CD4-positive, alpha-beta T cell treated with Interleukin-10 for 1 hour (primary cell): Measurements from ENCODE around the gene DNMT1.
"Not testable (repeated sequence)": the region's sequence is repeated elsewhere in the genome, so short reads cannot be mapped to it uniquely, and the experiment has no call there.

Experiments
- DNase-seq: peaks from one replicate; pipeline ENCODE4 v3.0.0-alpha.2; 2020

DNMT1 gene

DNA sequence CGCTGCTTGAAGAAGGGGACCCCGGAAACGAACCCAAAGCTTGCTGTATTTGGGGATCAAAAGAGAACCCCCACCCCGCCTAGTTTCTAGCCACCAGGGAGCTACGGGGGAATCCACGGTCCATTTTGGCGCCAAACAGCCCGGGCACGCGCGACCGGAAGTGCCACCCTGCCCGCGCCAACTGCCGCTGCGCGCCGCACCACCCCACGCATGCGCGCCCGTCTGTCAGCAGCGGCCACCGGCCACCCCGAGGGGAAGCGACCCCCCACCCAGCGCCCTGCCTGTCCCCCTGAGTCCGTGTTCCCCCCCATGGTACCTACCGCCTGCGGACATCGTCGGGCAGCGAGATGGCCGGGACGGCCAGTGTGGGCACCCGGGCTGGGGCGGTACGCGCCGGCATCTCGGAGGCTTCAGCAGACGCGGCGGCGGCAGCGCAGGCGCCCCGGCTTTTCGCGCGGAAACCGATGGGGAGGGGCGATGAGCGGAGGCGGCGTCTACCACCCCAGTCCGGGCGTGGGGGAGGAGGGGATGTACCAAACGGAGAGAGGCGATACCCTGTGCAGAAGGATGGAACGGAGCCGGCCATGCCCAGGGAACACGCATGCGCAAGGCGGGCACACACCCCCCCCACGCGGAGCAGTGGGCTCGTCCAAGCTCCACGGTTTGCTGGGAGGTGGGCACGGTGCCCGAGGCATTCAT lies at the start of gene DNMT1:
DNMT1 (minus strand) TSS at position 454 of the 699 bp plus-strand sequence; CDS start at position 400, 54 bp downstream.
- peak; percentile 98 for DNase-seq

DNA sequence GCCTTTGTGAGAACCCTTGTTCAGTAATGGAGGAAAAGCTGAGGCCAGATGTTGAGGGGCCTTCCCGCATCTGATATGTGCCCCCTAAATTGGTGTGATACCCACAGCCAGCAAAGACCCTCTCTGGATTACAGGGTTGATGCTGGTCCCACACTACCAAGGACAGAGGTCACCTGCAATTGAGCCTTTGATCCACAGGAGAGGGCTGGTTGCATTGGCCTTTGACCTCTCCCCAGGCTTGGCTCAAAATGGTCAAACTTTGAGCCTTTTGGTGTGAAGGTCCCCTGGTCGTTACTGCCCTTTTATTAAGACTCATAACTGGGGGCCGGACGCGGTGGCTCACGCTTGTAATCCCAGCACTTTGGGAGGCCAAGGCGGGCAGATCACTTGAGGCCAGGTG lies 48.9 kb upstream of the DNMT1 start:
- no peak for DNase-seq

DNA sequence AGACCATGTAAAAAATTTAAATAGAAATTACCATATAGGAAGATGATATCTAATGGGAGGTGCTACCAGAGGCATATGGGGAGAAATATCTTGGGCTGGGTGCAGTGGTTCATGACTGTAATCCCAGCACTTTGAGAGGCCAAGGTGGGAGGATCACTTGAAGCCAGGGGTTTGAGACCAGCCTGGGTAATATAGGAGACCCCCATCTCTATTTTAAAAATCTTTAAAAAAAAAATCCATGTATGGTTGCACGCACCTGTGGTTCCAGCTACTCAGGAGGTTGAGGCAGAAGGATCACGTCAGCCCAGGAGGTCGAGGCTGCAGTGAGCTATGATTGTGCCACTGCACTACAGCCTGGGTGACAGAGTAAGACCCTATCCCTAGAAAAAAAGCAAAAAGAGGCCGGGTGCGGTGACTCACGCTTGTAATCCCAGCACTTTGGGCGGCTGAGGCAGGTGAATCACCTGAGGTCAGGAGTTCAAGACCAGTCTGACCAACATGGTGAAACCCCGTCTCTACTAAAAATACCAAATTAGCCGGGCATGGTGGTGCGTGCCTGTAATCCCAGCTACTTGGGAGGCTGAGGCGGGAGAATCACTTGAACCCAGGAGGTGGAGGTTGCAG lies 47.2 kb upstream of the DNMT1 start:
- not testable (repeated sequence) for DNase-seq

DNA sequence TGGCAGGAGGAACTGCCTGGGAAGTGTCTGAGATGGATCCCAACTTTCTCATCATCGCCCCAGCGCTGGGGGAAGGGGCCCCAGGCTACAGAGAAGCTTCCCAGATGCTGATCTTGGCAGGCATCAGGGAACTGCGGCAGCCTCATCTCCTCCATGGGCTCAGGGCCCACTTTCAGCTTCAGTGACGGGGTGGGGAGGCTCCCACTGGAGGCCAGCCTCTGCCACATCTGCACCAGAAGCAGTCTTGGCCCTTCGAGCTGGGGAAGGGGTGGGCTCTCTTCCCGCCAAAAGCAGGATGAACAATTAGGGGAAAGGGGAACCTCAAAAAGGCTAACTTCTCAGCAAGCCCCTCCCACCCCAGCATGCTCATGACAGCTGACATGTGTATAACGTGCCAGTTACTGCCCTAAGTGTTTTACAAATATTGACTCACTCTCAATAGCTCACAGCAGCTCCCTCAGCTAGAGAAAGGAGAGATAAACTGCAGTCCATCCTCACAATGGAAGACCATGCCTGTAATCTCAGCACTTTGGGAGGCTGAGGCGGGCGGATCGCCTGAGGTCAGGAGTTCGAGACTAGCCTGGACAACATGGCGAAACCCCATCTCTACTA lies 43.5 kb upstream of the DNMT1 start:
- DNase-seq = no peak

DNA sequence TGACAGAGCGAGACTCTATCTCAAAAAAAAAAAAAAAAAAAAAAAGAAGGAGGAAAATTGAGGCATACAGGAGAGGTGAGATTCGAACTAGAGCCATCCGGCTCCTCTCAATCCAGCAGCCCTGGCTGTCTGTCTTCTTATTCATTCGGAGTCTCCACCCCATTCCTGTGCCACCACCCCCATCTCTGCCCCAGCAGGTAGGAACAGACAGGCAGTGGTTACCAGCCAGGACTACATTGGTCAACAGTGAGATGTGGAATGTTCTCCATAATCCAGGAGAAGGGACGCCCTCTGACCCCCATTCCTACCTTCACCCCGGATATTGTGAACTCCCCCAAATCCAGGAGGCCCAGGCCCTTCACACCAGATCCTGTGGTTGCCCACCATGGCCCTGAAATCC lies 42.9 kb upstream of the DNMT1 start:
- DNase-seq = no peak

DNA sequence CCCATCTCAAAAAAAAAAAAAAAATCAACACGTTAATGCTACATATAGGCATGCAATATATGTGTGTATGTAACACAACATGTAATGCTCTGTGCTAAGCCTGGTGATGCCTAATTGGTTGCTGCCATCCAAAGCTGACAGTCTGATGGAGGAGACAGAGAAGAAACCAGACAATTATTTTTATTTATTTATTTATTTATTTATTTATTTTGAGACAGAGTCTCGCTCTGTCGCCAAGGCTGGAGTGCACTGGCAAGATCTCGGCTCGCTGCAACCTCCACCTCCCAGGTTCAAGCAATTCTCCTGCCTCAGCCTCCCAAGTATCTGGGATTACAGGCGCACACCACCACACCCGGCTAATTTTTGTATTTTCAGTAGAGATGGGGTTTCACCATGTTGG lies 40.7 kb upstream of the DNMT1 start:
- not testable (repeated sequence) for DNase-seq

DNA sequence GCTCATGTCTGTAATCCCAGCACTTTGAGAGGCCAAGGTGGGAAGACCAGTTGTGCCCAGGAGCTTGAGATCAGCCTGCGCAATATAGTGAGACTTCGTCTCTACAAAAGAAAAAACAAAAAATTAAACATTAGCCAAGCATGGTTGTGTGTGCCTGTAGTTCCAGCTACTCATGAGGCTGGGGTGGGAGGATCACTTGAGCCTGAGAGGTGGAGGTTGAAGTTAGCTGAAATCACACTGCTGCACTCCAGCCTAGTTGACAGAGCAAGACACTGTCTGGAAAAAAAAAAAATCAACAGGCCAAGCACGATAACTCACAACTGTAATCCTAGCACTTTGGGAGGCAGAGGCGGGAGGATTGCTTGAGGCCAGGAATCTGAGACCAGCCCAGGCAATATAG lies 40.2 kb upstream of the DNMT1 start:
- no peak for DNase-seq

DNA sequence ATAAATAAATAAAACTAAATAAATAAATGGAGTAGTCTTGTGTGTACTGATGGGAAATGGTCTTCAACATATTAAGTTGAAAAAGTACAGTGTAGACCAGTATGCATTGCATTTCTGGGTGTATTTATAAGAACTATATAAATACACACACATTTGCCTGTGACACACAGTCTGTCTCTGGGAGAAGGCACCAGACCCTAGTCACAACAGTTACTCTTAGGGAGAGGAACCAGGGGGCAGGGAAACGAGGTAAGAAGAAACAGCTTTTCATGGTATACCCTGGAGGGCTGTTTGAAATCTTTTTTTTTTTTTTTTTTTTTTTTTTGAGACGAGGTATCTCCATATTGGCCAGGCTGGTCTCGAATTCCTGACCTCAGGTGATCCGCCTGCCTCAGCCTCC lies 39.2 kb upstream of the DNMT1 start:
- no peak for DNase-seq

DNA sequence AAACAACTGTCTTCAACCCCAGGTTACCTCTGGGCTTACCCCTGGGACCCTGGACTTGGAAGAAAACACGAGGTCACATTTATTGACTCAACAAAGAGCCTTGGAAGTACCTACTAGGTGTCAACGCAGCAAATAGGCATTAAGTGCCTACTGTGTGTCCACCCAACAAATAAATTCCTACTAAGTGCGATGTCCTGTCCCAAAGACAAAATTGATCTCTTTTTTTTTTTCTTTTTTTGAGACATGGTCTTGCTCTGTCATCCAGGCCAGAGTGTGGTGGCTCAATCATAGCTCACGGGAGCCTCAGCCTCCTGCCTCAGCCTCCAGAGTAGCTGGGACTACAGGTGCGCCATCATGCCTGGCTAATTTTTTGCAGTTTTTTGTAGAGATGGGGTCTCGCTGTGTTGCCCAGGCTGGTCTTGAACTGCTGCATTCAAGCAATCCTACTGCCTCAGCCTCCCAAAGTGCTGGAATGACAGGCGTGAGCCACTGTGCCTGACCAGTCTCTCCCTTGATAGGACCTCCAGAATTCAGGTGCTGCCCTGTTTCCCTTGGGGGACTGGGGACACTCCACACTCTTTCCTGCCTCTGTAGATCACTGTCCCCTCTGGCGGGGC lies 37.0 kb upstream of the DNMT1 start:
- DNase-seq = no peak

DNA sequence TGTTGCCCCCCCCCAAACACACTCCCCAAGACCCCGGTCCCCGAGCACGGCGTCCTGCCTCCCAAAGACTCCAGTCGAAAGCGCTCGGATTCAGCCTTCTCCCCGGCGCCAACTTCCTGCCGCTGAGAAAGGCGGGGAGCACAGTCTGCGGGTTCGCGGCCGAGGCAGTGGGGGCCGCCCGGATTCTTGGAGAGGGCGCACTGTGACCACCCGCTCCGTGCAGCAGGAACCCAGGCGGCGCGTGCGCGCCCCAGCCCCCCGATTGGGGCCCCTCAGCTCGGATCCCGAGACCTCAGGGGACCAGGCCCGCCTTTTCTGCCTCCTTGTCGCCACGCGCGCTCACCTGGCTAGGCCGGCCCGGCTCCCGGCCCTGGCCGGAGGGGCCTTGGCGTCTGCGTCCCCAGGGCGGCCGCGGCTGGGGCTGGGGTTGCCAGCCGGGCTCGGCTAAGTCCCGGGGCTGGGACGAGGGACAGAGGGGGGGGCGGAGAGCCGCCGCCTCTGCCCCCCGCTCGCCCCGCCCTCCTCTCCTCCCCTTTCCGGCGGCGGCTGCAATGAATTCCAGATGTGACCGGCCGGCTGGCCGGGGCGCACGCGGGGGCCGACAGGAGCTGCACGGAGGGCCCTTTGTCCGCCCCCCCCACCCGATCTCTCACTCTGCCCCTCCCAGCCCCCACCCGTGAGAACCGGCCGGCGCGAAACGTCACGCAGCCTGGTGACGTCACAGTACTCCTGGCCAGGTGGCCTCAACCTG lies 36.3 kb upstream of the DNMT1 start, which contains the start of gene S1PR2:
S1PR2 (minus strand) TSS at position 471 of the 751 bp plus-strand sequence. CDS start 6,426 bp downstream, outside the sequence.
- DNase-seq = peak; percentile 87

DNA sequence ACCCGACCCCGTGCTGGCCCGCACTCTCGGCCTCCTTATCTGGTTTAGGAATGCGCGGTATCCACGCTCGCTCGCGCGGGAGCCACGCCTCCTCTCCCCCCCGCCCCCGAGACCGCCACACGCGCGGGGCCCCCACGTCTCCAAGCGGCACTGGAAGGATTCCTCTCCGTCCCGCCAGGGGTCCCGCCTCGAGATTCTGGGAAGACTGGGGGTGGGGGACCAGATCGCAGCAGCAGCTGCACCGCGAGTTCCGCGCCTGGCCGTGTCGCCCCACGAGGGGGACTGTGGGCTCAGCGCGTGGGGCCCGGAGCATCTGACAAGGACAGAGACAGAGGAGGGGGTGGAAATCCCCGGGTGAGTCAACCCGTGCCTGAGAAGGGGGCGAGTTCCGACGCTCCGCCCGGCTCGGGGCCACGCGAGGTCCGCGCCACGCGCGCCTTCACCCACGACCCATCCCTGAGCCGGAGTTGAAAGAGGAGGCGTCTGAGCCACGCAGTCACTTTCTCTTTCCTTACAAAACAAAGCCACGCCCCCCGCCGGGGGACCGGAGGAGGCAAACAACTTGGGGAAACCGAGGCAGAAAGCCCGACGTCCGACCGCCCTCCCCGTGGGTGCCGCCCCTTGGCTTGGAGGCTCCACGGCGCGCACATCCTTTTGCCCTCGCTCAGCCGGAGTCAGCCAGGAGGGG lies 35.6 kb upstream of the DNMT1 start:
- DNase-seq = peak; percentile 80

DNA sequence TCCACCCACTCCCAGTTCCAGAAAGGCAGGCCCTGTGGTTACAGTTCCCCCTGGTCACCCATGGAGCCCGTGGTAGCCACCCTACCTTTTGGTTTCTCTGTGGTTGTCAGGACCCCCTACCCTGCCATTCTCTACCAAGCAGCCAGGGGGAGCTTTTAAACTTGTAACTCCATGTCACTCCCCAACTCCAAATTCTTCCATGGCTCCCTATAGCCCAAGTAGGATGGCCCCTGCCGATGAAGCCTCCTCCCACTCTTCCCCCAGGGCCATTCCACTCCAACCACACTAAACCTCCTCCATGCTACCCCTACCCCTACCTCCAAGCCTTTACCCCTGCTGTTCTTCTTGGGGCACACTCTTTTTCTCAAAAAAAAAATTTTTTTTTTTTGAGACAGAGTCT lies 34.2 kb upstream of the DNMT1 start:
- DNase-seq = peak; percentile 73

DNA sequence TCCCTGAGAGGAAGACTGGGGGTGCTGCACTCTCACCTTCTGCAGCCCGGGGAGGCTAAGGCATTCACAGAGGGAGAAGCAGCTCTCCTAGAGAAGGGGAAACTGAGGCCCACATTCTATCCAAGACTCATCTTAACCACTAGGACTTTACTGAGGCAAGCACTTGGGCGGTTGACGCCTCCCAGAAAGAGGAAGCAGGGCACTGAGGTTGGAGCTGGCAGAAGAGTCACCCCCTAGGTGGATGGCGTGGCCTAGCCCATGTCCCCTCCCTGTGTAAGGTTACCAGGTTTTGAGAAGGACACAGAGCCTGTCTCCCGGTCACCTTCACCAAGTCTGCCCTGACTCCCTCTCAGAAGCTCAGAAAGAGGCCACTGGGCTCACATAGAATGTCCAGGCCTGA lies 33.6 kb upstream of the DNMT1 start:
- no peak for DNase-seq

DNA sequence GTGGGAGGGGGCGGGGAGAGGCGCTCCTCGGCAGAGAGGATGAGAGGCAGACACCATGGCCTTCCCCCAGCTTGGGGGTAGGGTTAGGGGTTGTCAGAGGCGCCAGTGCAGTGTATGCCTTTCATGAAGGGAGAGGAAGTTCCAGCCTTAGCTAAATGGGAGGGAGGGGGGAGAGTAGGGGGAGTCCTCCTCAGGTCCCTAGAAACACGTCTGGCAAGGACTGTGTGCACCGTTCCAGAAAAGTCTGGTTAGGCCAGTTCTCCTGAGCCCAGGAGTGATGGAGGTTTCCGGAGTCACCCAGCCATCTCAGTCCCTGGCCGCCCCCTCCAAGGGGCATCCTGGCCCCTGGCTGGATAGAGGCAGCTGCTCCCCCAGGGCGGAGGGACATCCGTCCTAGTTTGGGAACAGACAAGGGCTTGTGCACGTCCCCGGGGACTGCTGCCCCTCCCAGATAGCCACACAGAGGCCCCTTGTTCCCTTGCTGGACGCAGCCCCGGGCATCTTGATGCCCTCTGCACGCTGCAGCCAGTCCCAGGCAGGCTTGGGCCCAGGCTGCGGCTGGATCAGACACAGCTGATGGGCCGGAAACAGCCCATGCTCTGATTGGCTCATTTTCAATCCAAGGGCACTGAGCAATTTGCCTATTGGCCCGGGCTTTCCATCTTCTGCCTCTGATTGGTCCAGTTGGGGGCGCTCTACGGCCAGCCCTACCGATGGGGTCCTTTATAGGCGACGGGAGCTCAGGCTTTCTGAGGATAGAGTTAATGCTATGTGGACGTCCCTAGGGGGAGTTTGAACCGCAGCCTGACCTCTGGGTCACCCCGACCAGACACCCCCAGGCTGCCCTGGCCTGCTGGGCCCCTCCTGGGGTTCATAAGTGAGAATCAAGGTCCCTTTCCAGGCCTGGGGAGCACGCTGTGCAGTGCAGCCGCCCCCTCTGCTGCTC lies 32.5 kb upstream of the DNMT1 start:
- no peak for DNase-seq

DNA sequence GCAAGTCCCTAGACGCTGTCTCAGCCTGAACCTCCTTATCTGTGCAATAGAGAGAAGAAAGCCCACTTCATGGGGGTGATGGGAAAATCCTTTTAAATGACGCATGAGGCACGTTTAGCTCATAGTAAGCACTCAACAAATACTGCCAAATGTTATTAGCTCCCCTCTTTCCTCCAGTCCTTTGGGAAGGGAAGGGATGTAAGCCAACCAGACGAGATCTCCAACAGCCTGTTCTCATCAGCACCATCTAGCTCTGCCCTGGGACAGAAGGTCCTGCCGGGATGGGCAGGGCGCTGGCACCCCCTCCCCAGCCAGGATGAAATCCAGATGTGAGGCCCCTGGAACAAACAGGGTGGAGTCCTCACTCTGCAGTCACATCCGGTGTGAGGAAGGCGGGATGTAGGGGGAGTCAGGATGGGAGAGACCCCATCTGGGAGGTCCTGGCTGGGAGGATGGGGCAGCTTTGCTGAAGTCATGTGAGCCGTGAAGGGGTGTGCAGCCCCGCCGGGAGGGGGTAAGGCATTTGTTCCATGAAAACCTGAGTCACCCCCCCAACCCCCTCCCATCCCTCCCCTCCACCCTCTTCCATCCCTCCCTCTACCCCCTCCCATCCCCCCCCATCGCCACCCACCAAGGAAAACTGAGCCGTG lies 31.7 kb upstream of the DNMT1 start:
- DNase-seq = no peak

DNA sequence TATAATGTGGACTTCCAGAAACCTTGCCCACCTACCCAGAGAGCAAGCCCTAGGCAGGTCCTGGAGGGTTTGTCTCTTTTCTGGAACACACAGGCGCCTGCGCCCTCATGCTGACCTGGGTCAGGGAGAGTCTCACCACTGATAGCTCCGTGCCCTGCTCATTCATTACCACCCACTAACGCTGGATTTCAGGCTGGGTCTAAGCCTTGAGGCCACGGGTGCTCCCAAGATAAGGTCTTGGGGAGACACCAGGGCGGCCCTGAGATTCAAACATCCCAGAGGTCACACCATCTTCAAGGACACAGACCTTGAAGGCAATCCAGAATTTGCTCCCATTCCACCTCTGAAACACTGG lies 31.2 kb upstream of the DNMT1 start:
- no peak for DNase-seq

DNA sequence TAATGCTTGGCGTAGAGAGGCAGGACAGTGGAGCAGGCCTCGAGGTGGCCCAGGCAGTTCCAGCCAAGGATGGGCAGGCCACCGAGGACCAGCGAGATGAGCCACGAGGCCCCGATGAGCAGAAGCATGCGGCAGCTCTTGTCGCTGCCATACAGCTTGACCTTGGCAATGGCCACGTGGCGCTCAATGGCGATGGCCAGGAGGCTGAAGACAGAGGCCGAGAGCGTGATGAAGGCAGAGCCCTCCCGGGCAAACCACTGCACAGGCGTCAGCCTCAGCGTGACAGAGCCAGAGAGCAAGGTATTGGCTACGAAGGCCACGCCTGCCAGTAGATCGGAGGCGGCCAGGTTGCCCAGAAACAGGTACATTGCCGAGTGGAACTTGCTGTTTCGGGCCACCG lies 29.6 kb upstream of the DNMT1 start:
- DNase-seq = no peak

DNA sequence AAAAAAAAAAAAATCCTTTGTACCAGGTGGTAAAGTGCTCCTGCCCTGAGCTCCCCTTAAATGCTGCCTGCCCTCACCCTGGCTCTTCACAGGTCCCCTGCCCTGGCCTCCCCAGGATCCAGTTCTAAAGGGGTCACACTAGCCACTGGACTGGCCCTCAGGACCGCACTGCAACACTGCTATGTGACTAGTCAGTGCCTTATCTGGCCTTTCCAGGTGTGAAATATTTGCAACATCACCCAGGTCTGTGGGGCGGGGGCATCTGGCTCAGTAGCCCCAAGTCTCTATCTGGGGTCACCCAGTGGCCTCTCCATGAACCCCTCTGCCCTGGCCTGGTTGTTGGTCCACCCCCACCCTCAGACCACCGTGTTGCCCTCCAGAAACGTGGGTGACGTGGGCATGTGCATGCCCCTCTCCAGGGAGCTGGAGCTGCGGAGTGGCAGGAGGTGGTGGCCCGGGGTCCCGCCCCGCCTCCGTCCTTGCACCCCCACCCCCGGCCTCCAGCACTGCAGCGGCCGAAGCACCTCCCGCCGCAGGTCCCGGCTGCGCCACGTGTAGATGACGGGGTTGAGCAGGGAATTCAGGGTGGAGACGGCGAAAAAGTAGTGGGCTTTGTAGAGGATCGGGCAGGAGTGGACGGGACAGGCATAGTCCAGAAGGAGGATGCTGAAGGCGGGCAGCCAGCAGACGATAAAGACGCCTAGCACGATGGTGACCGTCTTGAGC lies 28.9 kb upstream of the DNMT1 start:
- DNase-seq = no peak

DNA sequence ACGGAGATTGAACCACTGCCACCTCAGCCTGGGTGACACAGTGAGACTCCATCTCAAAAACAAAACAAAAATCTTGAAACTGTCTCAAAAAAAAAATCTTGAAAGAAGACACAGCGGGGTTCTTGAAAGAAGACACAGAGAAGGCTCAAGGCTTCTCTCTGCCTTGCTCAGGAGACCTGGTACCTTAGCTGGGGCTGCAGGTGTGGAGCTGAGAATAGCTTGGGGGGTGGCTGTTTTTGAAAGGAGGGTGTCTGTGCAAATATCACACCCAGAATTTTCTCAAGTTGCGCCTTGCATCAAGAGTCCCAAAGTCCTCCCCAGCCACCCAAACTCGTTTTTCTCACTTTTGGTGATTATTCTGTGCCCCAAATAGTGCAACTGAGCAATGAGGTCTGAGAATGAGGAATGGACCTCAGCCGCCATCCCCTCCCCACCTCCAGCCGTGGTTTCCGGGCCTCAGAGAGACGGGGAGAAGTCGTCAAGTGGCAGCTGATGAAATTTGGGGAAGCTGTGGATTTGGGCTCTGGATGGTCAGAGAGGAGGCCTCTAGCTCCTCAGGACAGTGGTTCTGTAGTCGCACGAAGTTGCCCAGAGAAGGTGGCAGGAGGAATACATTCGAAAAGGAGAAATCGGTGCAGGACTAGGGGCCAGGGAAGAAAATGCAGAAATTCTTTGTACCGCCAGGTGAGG lies 27.6 kb upstream of the DNMT1 start:
- DNase-seq = no peak
